Smooth muscle cell (in vitro differentiated cells): Measurements from ENCODE around the gene ENPP7. TPM values are rescaled to one million over a fixed set of nuclear protein-coding genes. Genes with fewer than 3 reads are reported as not detected.

Experiments used
- DNase-seq: peaks from one replicate; lab custom pipeline; 2025; ENCODE audit not compliant: unreplicated experiment; lab: John Stamatoyannopoulos, UW
- H2AFZ ChIP-seq: fragments of 200-600 bp; sonication (generic); 2 replicates; pipeline ENCODE4 v1.6.0; 2016; ENCODE audit warnings: antibody characterized with exemption, low read depth, mild to moderate bottlenecking
- H3F3A ChIP-seq: fragments of 200-600 bp; sonication (generic); 2 replicates; pipeline ENCODE4 v1.6.0; 2017; ENCODE audit warnings: antibody characterized with exemption, low read depth
- H3K27ac ChIP-seq: fragments of 200-600 bp; sonication (generic); 2 replicates; pipeline ENCODE4 v1.5.1; 2016; ENCODE audit warnings: low read depth, mild to moderate bottlenecking
- H3K27me3 ChIP-seq: fragments of 200-600 bp; sonication (generic); 2 replicates; pipeline ENCODE4 v1.6.1; 2016; ENCODE audit warnings: low read depth, mild to moderate bottlenecking
- H3K36me3 ChIP-seq: fragments of 200-600 bp; sonication (generic); 2 replicates; pipeline ENCODE4 v1.5.1; 2016; ENCODE audit warnings: low read depth
- H3K4me1 ChIP-seq: fragments of 200-600 bp; sonication (generic); 2 replicates; pipeline ENCODE4 v1.5.1; 2016; ENCODE audit warnings: low read depth
- H3K4me2 ChIP-seq: fragments of 200-600 bp; sonication (generic); 2 replicates; pipeline ENCODE4 v1.6.0; 2016; ENCODE audit warnings: mild to moderate bottlenecking
- H3K4me3 ChIP-seq: fragments of 200-600 bp; sonication (generic); 2 replicates; pipeline ENCODE4 v1.5.1; 2016; ENCODE audit warnings: mild to moderate bottlenecking
- H3K79me2 ChIP-seq: fragments of 200-600 bp; sonication (generic); 2 replicates; pipeline ENCODE4 v1.6.0; 2016; ENCODE audit warnings: low read depth, mild to moderate bottlenecking
- H3K9ac ChIP-seq: fragments of 200-600 bp; sonication (generic); 2 replicates; pipeline ENCODE4 v1.6.0; 2016; ENCODE audit warnings: low read depth
- H3K9me3 ChIP-seq: fragments of 200-600 bp; sonication (generic); replicated peaks from 2 replicates; pipeline ENCODE4 v1.5.1; 2016; ENCODE audit warnings: low read depth
- H4K20me1 ChIP-seq: fragments of 200-600 bp; sonication (generic); 2 replicates; pipeline ENCODE4 v1.6.0; 2016; ENCODE audit warnings: low read depth
- CTCF ChIP-seq: fragments of 200-600 bp; sonication (generic); IDR thresholded peaks from 2 replicates; pipeline ENCODE4 v1.5.1; 2017; ENCODE audit warnings: borderline replicate concordance, mild to moderate bottlenecking, antibody characterized with exemption; ENCODE audit not compliant: insufficient read depth, poor library complexity, severe bottlenecking
- WGBS: methylation state at CpG from one replicate; pipeline ENCODE4 v1.1.7; 2016; ENCODE audit warnings: low lambda C conversion rate; 5-methylcytosine and 5-hydroxymethylcytosine counted together
- polyA plus RNA-seq: library from polyadenylated mRNA; unstranded; fragments of >200 nt; fragmentation: Nextera tagmentation; extraction: Ambion mirVana; gene quantifications from 2 replicates; pipeline ENCODE4 v1.2.1, GENCODE V29; 2016
- total RNA-seq: library from RNA; depleted of rRNA; stranded (reverse); fragments of >200 nt; gene quantifications from 2 replicates; pipeline ENCODE4 v1.2.3, GENCODE V29; 2014

ENPP7 gene
- total and polyA plus RNA-seq, 2 experiments from 2014 or later: not detected

GRCh38 chr17:79788989-79789942 lies 58.5 kb downstream of the ENPP7 start:
- Histone ChIP-seq H3K4me2 (peak overlapping the region; percentile 59), H3K4me3 (peak overlapping the region; percentile 36), H3K36me3 (no peaks in the 10 kb centered on the region), H3K27me3 (peaks cover 71% of the 10 kb centered on the region), H3K4me1 (peaks cover 40% of the 10 kb centered on the region), H3F3A (peaks cover 4% of the 10 kb centered on the region), H3K79me2 (no peaks in the 10 kb centered on the region), H3K27ac (no peak overlapping the region), H4K20me1 (peaks cover 5% of the 10 kb centered on the region), H3K9me3 (no peaks in the 10 kb centered on the region), H3K9ac (no peak overlapping the region), H2AFZ (no peak overlapping the region)
- no peak for DNase-seq
- WGBS: 8% methylated on average over 48 of the region's 52 CpGs
- TF ChIP-seq CTCF: no peak

GRCh38 chr17:79789943-79790804 lies 59.4 kb downstream of the ENPP7 start:
- Histone ChIP-seq H3K27ac (no peak overlapping the region), H3K27me3 (peaks cover 71% of the 10 kb centered on the region), H3K4me2 (peak overlapping the region; percentile 59), H3K36me3 (no peaks in the 10 kb centered on the region), H3K4me3 (peak overlapping the region; percentile 36), H4K20me1 (peaks cover 5% of the 10 kb centered on the region), H3K9ac (no peak overlapping the region), H3K4me1 (peaks cover 40% of the 10 kb centered on the region), H2AFZ (no peak overlapping the region), H3F3A (peaks cover 4% of the 10 kb centered on the region), H3K9me3 (no peaks in the 10 kb centered on the region), H3K79me2 (no peaks in the 10 kb centered on the region)
- TF ChIP-seq CTCF: peak; percentile 90
- DNase-seq: no peak
- WGBS: 16% methylated on average over 67 of the region's 74 CpGs

GRCh38 chr17:79790805-79791734 lies 60.3 kb downstream of the ENPP7 start:
- TF ChIP-seq CTCF: no peak

More at GRCh38 chr17:79790805-79791734, 60.3 kb downstream of the ENPP7 start:
- WGBS: 13% methylated on average over 56 of the region's 68 CpGs
- Histone ChIP-seq H3K27me3 (peaks cover 71% of the 10 kb centered on the region), H3K79me2 (no peaks in the 10 kb centered on the region), H3K9ac (no peak overlapping the region), H3K4me3 (no peak overlapping the region), H3K27ac (no peak overlapping the region), H2AFZ (no peak overlapping the region), H3K4me1 (peaks cover 44% of the 10 kb centered on the region), H3K4me2 (peak overlapping the region; percentile 91), H3K36me3 (no peaks in the 10 kb centered on the region), H4K20me1 (peaks cover 9% of the 10 kb centered on the region), H3F3A (peaks cover 4% of the 10 kb centered on the region), H3K9me3 (no peaks in the 10 kb centered on the region)
- DNase-seq: no peak
